GM12878 (cell line): ENCODE results near the gene LRRC23. TPM values are rescaled to one million over a fixed set of nuclear protein-coding genes. Genes with fewer than 3 reads are reported as not detected.
A peak's percentile ranks its signal among the peaks of the same experiment; 100 is the strongest.

Source experiments
- EP300 ChIP-seq, 2 experiments: fragments of 150-350 bp in 1 of 2; IDR thresholded peaks; 2 replicates each; pipeline ENCODE4 v1.6.1; 2011 to 2012; ENCODE audit warnings: low read depth in 2 of 2, low read length in 2 of 2, borderline replicate concordance in 1 of 2, improper control_type of control experiment in 1 of 2, inconsistent platforms in 1 of 2; ENCODE audit not compliant: control insufficient read depth in 1 of 2
- KDM1A ChIP-seq: fragments of 200-600 bp; sonication (generic); IDR thresholded peaks from 2 replicates; pipeline ENCODE4 v1.6.1; 2016; ENCODE audit warnings: borderline replicate concordance
- POLR2AphosphoS2 ChIP-seq: IDR thresholded peaks from 2 replicates; pipeline ENCODE4 v1.6.1; 2011; ENCODE audit warnings: low read depth, mild to moderate bottlenecking, low read length, improper control_type of control experiment, moderate library complexity
- ZBTB4 ChIP-seq: fragments of 450-650 bp; formaldehyde crosslinking; IDR thresholded peaks from 2 replicates; pipeline ENCODE4 v1.4.0; 2022; ENCODE audit warnings: mild to moderate bottlenecking, moderate library complexity
- ZNF24 ChIP-seq: fragments of 450-650 bp; IDR thresholded peaks from 2 replicates; pipeline ENCODE4 v1.6.1; 2017; ENCODE audit warnings: antibody characterized with exemption, mild to moderate bottlenecking
- polyA plus RNA-seq, 11 experiments: library from polyadenylated mRNA; depleted of rRNA in 4 of 11; unstranded in 6 of 11; stranded (reverse) in 5 of 11; fragments of >200 nt; fragmentation: Nextera tagmentation in 4 of 11; fragmentation: Illumina TruSeq in 1 of 11; extraction: Ambion mirVana in 4 of 11; extraction: Trizol in 1 of 11; gene quantifications; 1 replicate in 1 of 11; 2 replicates in 10 of 11; pipeline versions ENCODE4 v1.2.1 to v1.2.3, GENCODE V29; 2011 to 2016; ENCODE audit warnings: inconsistent platforms in 2 of 11, missing spikeins in 2 of 11, low read depth in 1 of 11
- total RNA-seq, 4 experiments: library from RNA; depleted of rRNA in 3 of 4; stranded (reverse); fragments of >200 nt in 3 of 4; fragmentation: Illumina TruSeq in 1 of 4; extraction: Trizol in 1 of 4; gene quantifications; 2 replicates each; pipeline versions ENCODE4 v1.2.1 to v1.2.3, GENCODE V29; 2013 to 2021
- TF ChIP-seq, protein P1 (sequence below): IDR thresholded peaks from 2 replicates; pipeline ENCODE4 v1.6.1; 2012; ENCODE audit warnings: mild to moderate bottlenecking, low read depth, low read length
- TF ChIP-seq, protein P2 (sequence below): IDR thresholded peaks from 2 replicates; pipeline ENCODE4 v1.6.1; 2012; ENCODE audit warnings: low read length, inconsistent platforms

LRRC23 gene
- total and polyA plus RNA-seq, 10 of the 15 experiments (the other 5 are each of a cell fraction or from before 2014, with no cell fraction given), result 1.4 to 6.9 (median 3.4) TPM

DNA sequence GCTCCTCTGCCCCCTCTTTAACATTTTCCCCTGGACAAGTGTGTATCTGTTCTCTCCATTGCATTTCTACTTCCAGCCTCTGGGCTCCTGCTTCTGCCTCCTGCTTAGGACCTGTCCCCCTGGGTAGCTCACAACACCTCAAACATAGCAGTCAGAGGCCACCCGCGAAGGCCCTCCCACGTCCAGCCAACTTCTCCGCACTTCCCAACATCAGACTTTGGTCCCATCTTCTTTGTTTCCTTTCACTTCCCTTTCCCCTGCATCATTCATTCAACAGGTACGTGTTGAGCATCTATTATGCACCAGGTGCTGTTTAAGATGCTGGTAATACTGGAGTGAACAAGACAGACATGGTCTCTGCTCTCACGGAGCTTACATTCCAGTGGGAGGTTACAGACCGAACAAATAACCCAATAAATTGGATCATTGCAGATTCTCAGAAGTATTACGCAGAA, 42.3 kb downstream of the LRRC23 start (continued):
- TF ChIP-seq ZBTB4 (CRISPR knock-in tag), result no peak
- no peak for TF ChIP-seq KDM1A
- TF ChIP-seq, protein P1, sequence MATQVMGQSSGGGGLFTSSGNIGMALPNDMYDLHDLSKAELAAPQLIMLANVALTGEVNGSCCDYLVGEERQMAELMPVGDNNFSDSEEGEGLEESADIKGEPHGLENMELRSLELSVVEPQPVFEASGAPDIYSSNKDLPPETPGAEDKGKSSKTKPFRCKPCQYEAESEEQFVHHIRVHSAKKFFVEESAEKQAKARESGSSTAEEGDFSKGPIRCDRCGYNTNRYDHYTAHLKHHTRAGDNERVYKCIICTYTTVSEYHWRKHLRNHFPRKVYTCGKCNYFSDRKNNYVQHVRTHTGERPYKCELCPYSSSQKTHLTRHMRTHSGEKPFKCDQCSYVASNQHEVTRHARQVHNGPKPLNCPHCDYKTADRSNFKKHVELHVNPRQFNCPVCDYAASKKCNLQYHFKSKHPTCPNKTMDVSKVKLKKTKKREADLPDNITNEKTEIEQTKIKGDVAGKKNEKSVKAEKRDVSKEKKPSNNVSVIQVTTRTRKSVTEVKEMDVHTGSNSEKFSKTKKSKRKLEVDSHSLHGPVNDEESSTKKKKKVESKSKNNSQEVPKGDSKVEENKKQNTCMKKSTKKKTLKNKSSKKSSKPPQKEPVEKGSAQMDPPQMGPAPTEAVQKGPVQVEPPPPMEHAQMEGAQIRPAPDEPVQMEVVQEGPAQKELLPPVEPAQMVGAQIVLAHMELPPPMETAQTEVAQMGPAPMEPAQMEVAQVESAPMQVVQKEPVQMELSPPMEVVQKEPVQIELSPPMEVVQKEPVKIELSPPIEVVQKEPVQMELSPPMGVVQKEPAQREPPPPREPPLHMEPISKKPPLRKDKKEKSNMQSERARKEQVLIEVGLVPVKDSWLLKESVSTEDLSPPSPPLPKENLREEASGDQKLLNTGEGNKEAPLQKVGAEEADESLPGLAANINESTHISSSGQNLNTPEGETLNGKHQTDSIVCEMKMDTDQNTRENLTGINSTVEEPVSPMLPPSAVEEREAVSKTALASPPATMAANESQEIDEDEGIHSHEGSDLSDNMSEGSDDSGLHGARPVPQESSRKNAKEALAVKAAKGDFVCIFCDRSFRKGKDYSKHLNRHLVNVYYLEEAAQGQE, result no peak
- peak; percentile 92 for TF ChIP-seq ZNF24
- TF ChIP-seq EP300 (IDR thresholded peaks at IDR 0.05; ENCODE audit: borderline replicate concordance in 1 of 2, control insufficient read depth in 1 of 2, low read depth in 2 of 2, low read length in 2 of 2), result 0 out of 4 replicates have a peak, but pooled peaks of 1 of the 2 experiments have one; percentile 20
- TF ChIP-seq, protein P2, sequence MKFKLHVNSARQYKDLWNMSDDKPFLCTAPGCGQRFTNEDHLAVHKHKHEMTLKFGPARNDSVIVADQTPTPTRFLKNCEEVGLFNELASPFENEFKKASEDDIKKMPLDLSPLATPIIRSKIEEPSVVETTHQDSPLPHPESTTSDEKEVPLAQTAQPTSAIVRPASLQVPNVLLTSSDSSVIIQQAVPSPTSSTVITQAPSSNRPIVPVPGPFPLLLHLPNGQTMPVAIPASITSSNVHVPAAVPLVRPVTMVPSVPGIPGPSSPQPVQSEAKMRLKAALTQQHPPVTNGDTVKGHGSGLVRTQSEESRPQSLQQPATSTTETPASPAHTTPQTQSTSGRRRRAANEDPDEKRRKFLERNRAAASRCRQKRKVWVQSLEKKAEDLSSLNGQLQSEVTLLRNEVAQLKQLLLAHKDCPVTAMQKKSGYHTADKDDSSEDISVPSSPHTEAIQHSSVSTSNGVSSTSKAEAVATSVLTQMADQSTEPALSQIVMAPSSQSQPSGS, result no peak
- no peak; the same call in 1 of the 2 replicates for TF ChIP-seq POLR2AphosphoS2
